ENCODE results near the gene ARRB1. TPM values are rescaled to one million over a fixed set of nuclear protein-coding genes. Genes with fewer than 3 reads are reported as not detected.

Gene ARRB1
- total and polyA plus RNA-seq, 9 of the 15 experiments (the other 6 are each of a cell fraction or from before 2014, with no cell fraction given) = 6.6 to 45.4 (median 28.5) TPM

DNA sequence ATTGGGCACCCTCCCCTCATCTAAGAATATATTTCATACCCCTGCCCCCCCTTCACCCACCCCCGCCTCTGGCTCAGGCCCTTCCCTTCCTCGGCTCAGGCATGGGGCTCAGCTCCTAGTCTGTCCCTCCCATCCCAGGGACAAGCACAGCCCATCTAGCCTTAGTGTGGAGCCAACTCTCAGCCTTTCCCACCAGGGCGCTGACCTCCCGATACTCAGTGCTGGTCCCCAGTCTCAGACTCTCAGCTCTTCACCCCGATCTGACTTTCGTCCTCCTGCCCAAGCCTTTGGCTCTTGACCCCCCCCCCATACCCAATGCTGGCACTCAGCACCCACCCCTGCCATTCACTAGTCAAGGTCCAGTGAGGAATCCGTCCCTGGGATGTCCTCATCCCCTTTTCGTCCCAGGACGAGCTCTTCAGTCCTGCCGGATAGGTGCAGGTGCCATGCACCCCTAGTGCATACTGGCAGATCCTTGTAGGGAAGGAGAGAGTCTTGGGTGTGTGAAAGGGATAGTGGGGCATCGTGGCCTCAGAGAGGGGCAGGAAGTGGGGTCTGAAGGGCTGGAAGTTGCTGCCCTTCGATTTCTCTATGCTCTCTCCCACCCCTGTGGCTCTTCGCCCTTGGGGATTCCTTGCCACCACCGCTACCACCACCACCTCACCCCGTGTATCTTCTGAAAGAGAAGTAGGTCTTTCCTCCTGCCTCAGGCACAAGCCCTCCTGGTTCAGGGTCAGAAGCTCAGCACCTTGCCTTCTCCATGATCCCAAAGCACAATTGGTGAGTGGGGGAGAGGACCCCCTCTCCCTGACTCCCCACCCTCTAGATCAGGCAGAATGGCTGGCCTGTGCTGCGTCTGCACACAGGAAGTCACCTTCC is 108.5 kb downstream of the ARRB1 start:
- BruUV-seq (replicated peaks) = no TSS peak
- no peak overlapping the region for H3K4me3 ChIP-seq
- in situ Hi-C loops (cut with MboI) = no loop called here
- no peak overlapping the region for H3K27ac ChIP-seq (ENCODE audit: extremely low read depth, low read depth, low read length)
- H3K9me1 ChIP-seq (ENCODE audit: control insufficient read depth, insufficient read depth, low read length) = peaks cover 4% of the 10 kb centered on the region
- DNase-seq (ENCODE audit: extremely low read depth in 1 of 4, low spot score in 3 of 4) = peak in 1 of 4 experiments; percentile 6
- 5% methylated on average over 14 of the region's 16 CpGs for WGBS (ENCODE audit: insufficient coverage, low coverage, missing lambda C conversion rate)
- POLR2A ChIA-PET = interaction anchor here (0.6 to 1.9 kb wide), 4 partner anchors 28 to 212 kb away, joined by 3 to 8 read pairs (median 4); no protein-coding TSS in a partner anchor
- no peak for ATAC-seq
- intact Hi-C loops (cut with micrococcal nuclease) = loop anchor here (10.0 kb wide), 1 partner anchor 538 kb away; no protein-coding TSS in a partner anchor
- H3K9me3 ChIP-seq (replicated peaks; ENCODE audit: control insufficient read depth, insufficient read depth, low read depth, low read length) = no peaks in the 10 kb centered on the region
- peak overlapping the region; percentile 75; the same call in 1 of the 2 replicates for H3K4me2 ChIP-seq (ENCODE audit: insufficient read depth, low read length)
- no peak overlapping the region for H3K9ac ChIP-seq (ENCODE audit: insufficient read depth in 1 of 2, low read depth in 2 of 2, low read length in 2 of 2)
- peaks cover 3 to 23% of the 10 kb centered on the region in 2 experiments; a peak in 4 of 5 replicates for H3K4me1 ChIP-seq (replicated peaks in 1 of 2; ENCODE audit: control insufficient read depth in 2 of 2, insufficient read depth in 2 of 2, low read length in 2 of 2)
- CTCF ChIA-PET (ENCODE audit: low intra/inter-chr PET ratio) = interaction anchor here (0.7 to 1.4 kb wide), 5 partner anchors 38 to 420 kb away, joined by 3 to 4 read pairs (median 3); no protein-coding TSS in a partner anchor
- no peak overlapping the region for H2AFZ ChIP-seq (ENCODE audit: low read depth, low read length)
- peaks cover 18% of the 10 kb centered on the region for H4K20me1 ChIP-seq (replicated peaks; ENCODE audit: control insufficient read depth, insufficient read depth, low read length)
- FAIRE-seq = no peak
- no peaks in the 10 kb centered on the region for H3K36me3 ChIP-seq (ENCODE audit: control insufficient read depth, insufficient read depth, low read length)
- no peak for TF ChIP-seq ZNF354B (CRISPR knock-in tag; IDR thresholded peaks at IDR 0.05)
- TF ChIP-seq, protein P1, sequence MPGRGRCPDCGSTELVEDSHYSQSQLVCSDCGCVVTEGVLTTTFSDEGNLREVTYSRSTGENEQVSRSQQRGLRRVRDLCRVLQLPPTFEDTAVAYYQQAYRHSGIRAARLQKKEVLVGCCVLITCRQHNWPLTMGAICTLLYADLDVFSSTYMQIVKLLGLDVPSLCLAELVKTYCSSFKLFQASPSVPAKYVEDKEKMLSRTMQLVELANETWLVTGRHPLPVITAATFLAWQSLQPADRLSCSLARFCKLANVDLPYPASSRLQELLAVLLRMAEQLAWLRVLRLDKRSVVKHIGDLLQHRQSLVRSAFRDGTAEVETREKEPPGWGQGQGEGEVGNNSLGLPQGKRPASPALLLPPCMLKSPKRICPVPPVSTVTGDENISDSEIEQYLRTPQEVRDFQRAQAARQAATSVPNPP (IDR thresholded peaks at IDR 0.05; ENCODE audit: borderline replicate concordance, insufficient read depth, insufficient read length) = no peak
- TF ChIP-seq, protein P2, sequence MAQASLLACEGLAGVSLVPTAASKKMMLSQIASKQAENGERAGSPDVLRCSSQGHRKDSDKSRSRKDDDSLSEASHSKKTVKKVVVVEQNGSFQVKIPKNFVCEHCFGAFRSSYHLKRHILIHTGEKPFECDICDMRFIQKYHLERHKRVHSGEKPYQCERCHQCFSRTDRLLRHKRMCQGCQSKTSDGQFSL (CRISPR knock-in tag; IDR thresholded peaks at IDR 0.05) = 0 out of 2 replicates have a peak, but pooled peaks have one; percentile 10
- TF ChIP-seq, protein P2 (tag; IDR thresholded peaks at IDR 0.05) = no peak
- no peaks in the 10 kb centered on the region for H3K79me2 ChIP-seq (ENCODE audit: control insufficient read depth, insufficient read depth, low read length)
- peaks cover 24 to 48% of the 10 kb centered on the region in 2 experiments for H3K27me3 ChIP-seq (ENCODE audit: control insufficient read depth in 2 of 2, insufficient read depth in 2 of 2, low read length in 2 of 2)
